Measurements from ENCODE around the gene CRIP1. TPM values are rescaled to one million over a fixed set of nuclear protein-coding genes. Genes with fewer than 3 reads are reported as not detected.

Gene CRIP1
- total RNA-seq, 1 experiment from 2014 or later = 48.7 TPM

DNA sequence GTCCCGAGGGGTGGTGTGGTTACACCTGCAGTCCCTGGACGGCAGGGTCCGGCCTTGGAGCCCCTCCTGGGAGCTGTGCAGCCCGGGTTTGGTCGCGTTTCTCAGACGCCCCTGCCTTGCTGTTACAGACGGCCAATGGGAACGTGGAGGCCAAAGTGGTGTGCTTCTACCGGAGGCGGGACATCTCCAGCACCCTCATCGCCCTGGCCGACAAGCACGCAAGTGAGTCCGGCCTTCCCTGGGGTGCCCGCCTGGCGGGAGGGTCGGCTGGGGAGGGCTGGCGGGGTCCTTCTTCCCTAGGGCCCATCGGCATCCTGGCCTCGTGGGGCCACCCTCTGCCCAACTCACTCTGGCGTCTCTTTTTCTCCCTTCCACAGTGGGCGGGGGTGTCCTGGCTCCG lies 41.4 kb upstream of the CRIP1 start:
- no peaks in the 10 kb centered on the region for H3K4me1 ChIP-seq (ENCODE audit: insufficient read depth, low read length)
- DNase-seq = no peak
- H3K36me3 ChIP-seq (ENCODE audit: low read depth, low read length) = peaks cover 5% of the 10 kb centered on the region; the same call in 1 of the 2 replicates
- H2AFZ ChIP-seq (ENCODE audit: low read length) = no peak overlapping the region
- POLR2A ChIA-PET (ENCODE audit: unreplicated experiment) = no interaction called here
- TF ChIP-seq CTCF (conservative IDR thresholded peaks at IDR 0.05; ENCODE audit: low read depth, low read length) (no peak), EZH2 (IDR thresholded peaks at IDR 0.05; ENCODE audit: low read length, unreplicated experiment) (no peak), EZH2phosphoT487 (IDR thresholded peaks at IDR 0.05; ENCODE audit: borderline replicate concordance, low read length) (no peak)
- no peak overlapping the region for H3K27ac ChIP-seq (ENCODE audit: low read length)
- no peaks in the 10 kb centered on the region for H3K9me3 ChIP-seq (ENCODE audit: low read length)
- no peak for ATAC-seq
- H4K20me1 ChIP-seq (ENCODE audit: low read length) = no peaks in the 10 kb centered on the region
- H3K79me2 ChIP-seq (ENCODE audit: low read length) = no peaks in the 10 kb centered on the region
- no peaks in the 10 kb centered on the region for H3F3A ChIP-seq (ENCODE audit: low read length, unreplicated experiment)
- no peaks in the 10 kb centered on the region for H3K27me3 ChIP-seq (ENCODE audit: low read length)
- H3K9me2 ChIP-seq (replicated peaks; ENCODE audit: low read length) = no peaks in the 10 kb centered on the region
- no TSS peak for BruUV-seq (replicated peaks)
- no peak overlapping the region for H3K4me2 ChIP-seq (ENCODE audit: low read length)
- H3K4me3 ChIP-seq (ENCODE audit: low read length) = no peak overlapping the region
- CTCF ChIA-PET = no interaction called here
- no peak overlapping the region for H3K9ac ChIP-seq (ENCODE audit: low read length)
- intact Hi-C loops (cut with micrococcal nuclease) = no loop called here

DNA sequence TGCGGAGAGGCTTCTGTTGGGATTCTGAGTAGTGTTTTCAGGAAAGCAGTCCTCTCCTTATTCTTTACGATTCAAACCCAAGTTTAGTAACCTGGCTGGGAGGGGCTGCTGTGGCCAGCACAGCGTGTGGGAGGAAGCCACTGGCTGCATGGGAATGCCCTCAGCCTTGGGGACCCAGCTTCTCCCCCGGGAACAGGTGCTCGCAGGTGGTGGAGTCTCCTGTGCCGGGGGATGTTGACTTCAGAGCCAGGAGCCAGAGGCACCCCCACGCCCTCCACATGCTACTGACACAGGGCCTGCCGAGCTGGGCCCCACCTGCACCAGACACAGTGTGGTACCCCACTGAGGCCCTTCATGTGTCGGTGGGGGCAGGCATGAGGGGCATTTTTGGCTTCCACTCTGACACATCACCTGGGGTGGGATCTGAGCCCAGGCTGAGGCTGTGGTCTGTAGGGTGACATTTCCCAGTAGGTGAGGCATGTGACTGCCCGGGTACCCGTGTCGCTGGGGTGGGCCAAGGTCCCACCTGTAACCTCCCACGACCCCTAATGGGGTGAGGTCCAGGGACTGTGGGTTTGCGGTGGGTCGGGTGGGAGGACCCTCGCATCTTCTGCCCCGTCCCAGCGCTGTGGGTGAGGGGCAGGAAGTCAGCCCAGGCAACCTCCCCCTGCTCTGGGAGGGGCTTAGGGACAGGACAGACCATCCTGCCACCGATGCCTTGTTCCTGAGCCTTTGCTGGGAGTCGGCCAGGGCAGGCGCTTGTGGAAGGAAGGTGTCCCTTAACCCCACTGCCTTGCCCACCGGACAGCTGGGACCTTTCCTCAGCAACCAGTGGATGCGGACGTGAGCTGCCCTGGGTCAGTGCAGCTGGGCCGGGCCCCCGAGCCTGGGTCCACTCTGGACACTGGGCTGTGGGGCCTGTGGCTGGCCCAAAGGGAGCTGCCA lies 40.5 kb upstream of the CRIP1 start:
- Histone ChIP-seq H4K20me1 (ENCODE audit: low read length) (no peaks in the 10 kb centered on the region), H3K9ac (ENCODE audit: low read length) (no peak overlapping the region), H3K9me3 (ENCODE audit: low read length) (no peaks in the 10 kb centered on the region), H3K4me3 (ENCODE audit: low read length) (no peak overlapping the region), H3K79me2 (ENCODE audit: low read length) (no peaks in the 10 kb centered on the region), H2AFZ (ENCODE audit: low read length) (no peak overlapping the region), H3K9me2 (replicated peaks; ENCODE audit: low read length) (no peaks in the 10 kb centered on the region), H3K27me3 (ENCODE audit: low read length) (no peaks in the 10 kb centered on the region), H3K4me1 (ENCODE audit: insufficient read depth, low read length) (no peaks in the 10 kb centered on the region), H3K27ac (ENCODE audit: low read length) (no peak overlapping the region), H3F3A (ENCODE audit: low read length, unreplicated experiment) (no peaks in the 10 kb centered on the region), H3K4me2 (ENCODE audit: low read length) (no peak overlapping the region), H3K36me3 (ENCODE audit: low read depth, low read length) (peaks cover 5% of the 10 kb centered on the region; the same call in 1 of the 2 replicates)
- no peak for TF ChIP-seq CTCF (conservative IDR thresholded peaks at IDR 0.05; ENCODE audit: low read depth, low read length)
- no peak for TF ChIP-seq EZH2 (IDR thresholded peaks at IDR 0.05; ENCODE audit: low read length, unreplicated experiment)
- TF ChIP-seq EZH2phosphoT487 (IDR thresholded peaks at IDR 0.05; ENCODE audit: borderline replicate concordance, low read length) = no peak
- DNase-seq (no peak), ATAC-seq (no peak)
- intact Hi-C loops (cut with micrococcal nuclease) = no loop called here
- CTCF ChIA-PET = no interaction called here
- POLR2A ChIA-PET (ENCODE audit: unreplicated experiment) = no interaction called here
- no TSS peak for BruUV-seq (replicated peaks)

DNA sequence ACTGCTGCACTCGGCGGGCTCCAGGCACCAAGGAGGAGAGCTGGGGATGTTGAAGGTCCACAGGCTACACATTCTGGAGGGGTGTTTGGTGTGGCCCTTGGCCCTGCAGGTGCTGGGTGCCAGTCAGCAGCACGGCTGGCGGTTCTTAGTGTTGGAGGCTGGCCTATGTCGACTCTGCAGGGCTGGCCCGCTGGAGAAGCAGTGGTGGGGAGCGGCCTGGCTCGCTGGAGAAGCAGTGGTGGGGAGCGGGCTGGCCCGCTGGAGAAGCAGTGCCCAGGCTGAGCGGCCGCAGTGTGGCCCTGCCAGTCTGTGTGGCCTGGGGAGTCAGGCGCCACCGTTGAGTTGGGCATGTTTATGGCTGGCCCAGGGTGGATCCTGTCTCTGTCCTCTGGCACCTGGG lies 39.7 kb upstream of the CRIP1 start:
- peaks cover 5% of the 10 kb centered on the region; the same call in 1 of the 2 replicates for H3K36me3 ChIP-seq (ENCODE audit: low read depth, low read length)
- BruUV-seq (replicated peaks) = no TSS peak
- H3K79me2 ChIP-seq (ENCODE audit: low read length) = no peaks in the 10 kb centered on the region
- no peaks in the 10 kb centered on the region for H3K4me1 ChIP-seq (ENCODE audit: insufficient read depth, low read length)
- H4K20me1 ChIP-seq (ENCODE audit: low read length) = no peaks in the 10 kb centered on the region
- no peak overlapping the region for H3K4me3 ChIP-seq (ENCODE audit: low read length)
- H3K9ac ChIP-seq (ENCODE audit: low read length) = no peak overlapping the region
- CTCF ChIA-PET = no interaction called here
- POLR2A ChIA-PET (ENCODE audit: unreplicated experiment) = no interaction called here
- H3K9me3 ChIP-seq (ENCODE audit: low read length) = no peaks in the 10 kb centered on the region
- ATAC-seq = no peak
- no peaks in the 10 kb centered on the region for H3F3A ChIP-seq (ENCODE audit: low read length, unreplicated experiment)
- no peaks in the 10 kb centered on the region for H3K9me2 ChIP-seq (replicated peaks; ENCODE audit: low read length)
- H3K27me3 ChIP-seq (ENCODE audit: low read length) = no peaks in the 10 kb centered on the region
- no peak overlapping the region for H3K27ac ChIP-seq (ENCODE audit: low read length)
- DNase-seq = no peak
- TF ChIP-seq CTCF (conservative IDR thresholded peaks at IDR 0.05; ENCODE audit: low read depth, low read length) = no peak
- TF ChIP-seq EZH2 (IDR thresholded peaks at IDR 0.05; ENCODE audit: low read length, unreplicated experiment) = no peak
- TF ChIP-seq EZH2phosphoT487 (IDR thresholded peaks at IDR 0.05; ENCODE audit: borderline replicate concordance, low read length) = no peak
- H3K4me2 ChIP-seq (ENCODE audit: low read length) = no peak overlapping the region
- no peak overlapping the region for H2AFZ ChIP-seq (ENCODE audit: low read length)
- intact Hi-C loops (cut with micrococcal nuclease) = no loop called here
